Muscle of arm (tissue), 12 donors: Measurements from ENCODE around the gene MAPRE2. TPM values are rescaled to one million over a fixed set of nuclear protein-coding genes. Genes with fewer than 3 reads are reported as not detected.

ENCODE experiments used
- DNase-seq: peaks from one replicate; pipeline ENCODE4 v3.0.0-alpha.2; 2013
- polyA plus RNA-seq, 12 donors: library from polyadenylated mRNA; unstranded; fragments of 120-200 nt; gene quantifications; one replicate each; pipeline ENCODE4 v1.2.1, GENCODE V29; 2013; ENCODE audit not compliant: insufficient read length in 12 of 12

MAPRE2 gene
- polyA plus RNA-seq, 12 donors = 25.1 to 46.8 (median 30.8) TPM; not detected in 1

- no peak for DNase-seq
These were observed 133.5 kb downstream of the MAPRE2 start for GRCh38 chr18:35174745-35175144.

- DNase-seq = no peak
These were observed 135.7 kb downstream of the MAPRE2 start for GRCh38 chr18:35176925-35177324.

- DNase-seq = no peak
These were observed 137.0 kb downstream of the MAPRE2 start for GRCh38 chr18:35178260-35178659.

GRCh38 chr18:35179906-35180305, 138.7 kb downstream of the MAPRE2 start:
- no peak for DNase-seq

- no peak for DNase-seq
These were observed 139.2 kb downstream of the MAPRE2 start for GRCh38 chr18:35180455-35180854.

- no peak for DNase-seq
These were observed 140.9 kb downstream of the MAPRE2 start for GRCh38 chr18:35182151-35182550.

GRCh38 chr18:35183886-35184285, 142.7 kb downstream of the MAPRE2 start:
- no peak for DNase-seq

- DNase-seq = no peak
These were observed 144.6 kb downstream of the MAPRE2 start for GRCh38 chr18:35185771-35186170.

GRCh38 chr18:35186291-35187034, 145.2 kb downstream of the MAPRE2 start:
- no peak for DNase-seq

- DNase-seq = no peak
These were observed 148.3 kb downstream of the MAPRE2 start for GRCh38 chr18:35189510-35189909.

GRCh38 chr18:35190948-35191697, 149.9 kb downstream of the MAPRE2 start:
- no peak for DNase-seq

- DNase-seq = no peak
These were observed 150.4 kb downstream of the MAPRE2 start for GRCh38 chr18:35191698-35192025.

GRCh38 chr18:35192415-35192814, 151.2 kb downstream of the MAPRE2 start:
- DNase-seq = no peak

Other genes starting within 250 kb of the MAPRE2 start
- gene ZNF397, start 199.6 kb downstream of the MAPRE2 start, polyA plus RNA-seq = 10 to 100 TPM in 11 of 12 donors, not detected in 1; 25.2 to 58.6 (median 33.8) TPM
- gene ZSCAN30, start 248.8 kb downstream of the MAPRE2 start, polyA plus RNA-seq = 10 to 100 TPM in 11 of 12 donors, not detected in 1; 16.8 to 49.8 (median 29.6) TPM